Hepatocyte (in vitro differentiated cells): ENCODE results near the gene HSPH1. TPM values are rescaled to one million over a fixed set of nuclear protein-coding genes. Genes with fewer than 3 reads are reported as not detected.

ENCODE experiments used
- DNase-seq: peaks from one replicate; pipeline ENCODE4 v3.0.0-alpha.2; 2016; ENCODE audit warnings: low spot score
- H2AFZ ChIP-seq: fragments of 200-600 bp; sonication (generic); 2 replicates; pipeline ENCODE4 v1.6.0; 2016; ENCODE audit warnings: antibody characterized with exemption, mild to moderate bottlenecking
- H3K27ac ChIP-seq: fragments of 200-600 bp; sonication (generic); 2 replicates; pipeline ENCODE4 v1.5.1; 2016; ENCODE audit warnings: mild to moderate bottlenecking
- H3K27me3 ChIP-seq: fragments of 200-600 bp; sonication (generic); 2 replicates; pipeline ENCODE4 v1.6.1; 2016
- H3K36me3 ChIP-seq: fragments of 200-600 bp; sonication (generic); replicated peaks from 2 replicates; pipeline ENCODE4 v1.5.1; 2016; ENCODE audit warnings: low read depth; ENCODE audit not compliant: insufficient read depth
- H3K4me1 ChIP-seq: fragments of 200-600 bp; sonication (generic); 2 replicates; pipeline ENCODE4 v1.5.1; 2016; ENCODE audit warnings: mild to moderate bottlenecking, moderate library complexity; ENCODE audit not compliant: insufficient read depth
- H3K4me2 ChIP-seq: fragments of 200-600 bp; sonication (generic); 2 replicates; pipeline ENCODE4 v1.6.0; 2016
- H3K4me3 ChIP-seq: fragments of 200-600 bp; sonication (generic); 2 replicates; pipeline ENCODE4 v1.5.1; 2016; ENCODE audit warnings: mild to moderate bottlenecking
- H3K79me2 ChIP-seq: fragments of 200-600 bp; sonication (generic); 2 replicates; pipeline ENCODE4 v1.6.0; 2017; ENCODE audit warnings: mild to moderate bottlenecking
- H3K9me2 ChIP-seq: fragments of 200-600 bp; sonication (generic); replicated peaks from 2 replicates; pipeline ENCODE4 v1.6.0; 2017; ENCODE audit warnings: mild to moderate bottlenecking; ENCODE audit not compliant: insufficient read depth
- H3K9me3 ChIP-seq: fragments of 200-600 bp; sonication (generic); 2 replicates; pipeline ENCODE4 v1.5.1; 2016; ENCODE audit warnings: low read depth, mild to moderate bottlenecking
- H4K20me1 ChIP-seq: fragments of 200-600 bp; sonication (generic); 2 replicates; pipeline ENCODE4 v1.6.0; 2016; ENCODE audit warnings: mild to moderate bottlenecking; ENCODE audit not compliant: insufficient read depth, poor library complexity, severe bottlenecking
- EZH2 ChIP-seq: fragments of 200-600 bp; sonication (generic); IDR thresholded peaks from 2 replicates; pipeline ENCODE4 v1.6.1; 2016; ENCODE audit warnings: antibody characterized with exemption, mild to moderate bottlenecking, borderline replicate concordance
- EZH2phosphoT487 ChIP-seq: fragments of 200-600 bp; sonication (generic); IDR thresholded peaks from one replicate; pipeline ENCODE4 v1.6.1; 2018; ENCODE audit warnings: antibody characterized with exemption, mild to moderate bottlenecking, low read depth, moderate library complexity; ENCODE audit not compliant: unreplicated experiment, severe bottlenecking
- whole genome bisulfite sequencing: methylation state at CpG from one replicate; pipeline ENCODE4 v1.1.6; 2016; ENCODE audit warnings: low lambda C conversion rate; ENCODE audit errors: missing lambda C conversion rate; 5-methylcytosine and 5-hydroxymethylcytosine counted together
- polyA plus RNA-seq: library from polyadenylated mRNA; unstranded; fragments of >200 nt; fragmentation: Nextera tagmentation; extraction: Ambion mirVana; gene quantifications from 2 replicates; pipeline ENCODE4 v1.2.1, GENCODE V29; 2016
- total RNA-seq: library from RNA; depleted of rRNA; stranded (reverse); fragments of >200 nt; gene quantifications from 2 replicates; pipeline ENCODE4 v1.2.3, GENCODE V29; 2014
- TF ChIP-seq, protein P1 (sequence below): fragments of 200-600 bp; sonication (generic); IDR thresholded peaks from 2 replicates; pipeline ENCODE4 v1.5.1; 2016; ENCODE audit warnings: antibody characterized with exemption, mild to moderate bottlenecking; ENCODE audit not compliant: poor library complexity

The HSPH1 gene
- total and polyA plus RNA-seq, 2 experiments from 2014 or later = 64.1 to 74.2 TPM

GRCh38 chr13:31154939-31155338 is 6.8 kb downstream of the HSPH1 start:
- Histone ChIP-seq H3K4me1 (peaks cover 12% of the 10 kb centered on the region), H3K4me3 (no peak overlapping the region), H3K36me3 (no peaks in the 10 kb centered on the region), H4K20me1 (peaks cover 17% of the 10 kb centered on the region), H3K4me2 (no peak overlapping the region), H2AFZ (no peak overlapping the region), H3K9me2 (no peaks in the 10 kb centered on the region), H3K27me3 (no peaks in the 10 kb centered on the region), H3K9me3 (no peaks in the 10 kb centered on the region), H3K79me2 (peaks cover 35% of the 10 kb centered on the region), H3K27ac (no peak overlapping the region)
- DNase-seq = no peak
- TF ChIP-seq EZH2phosphoT487 (no peak), EZH2 (no peak)
- TF ChIP-seq, protein P1, sequence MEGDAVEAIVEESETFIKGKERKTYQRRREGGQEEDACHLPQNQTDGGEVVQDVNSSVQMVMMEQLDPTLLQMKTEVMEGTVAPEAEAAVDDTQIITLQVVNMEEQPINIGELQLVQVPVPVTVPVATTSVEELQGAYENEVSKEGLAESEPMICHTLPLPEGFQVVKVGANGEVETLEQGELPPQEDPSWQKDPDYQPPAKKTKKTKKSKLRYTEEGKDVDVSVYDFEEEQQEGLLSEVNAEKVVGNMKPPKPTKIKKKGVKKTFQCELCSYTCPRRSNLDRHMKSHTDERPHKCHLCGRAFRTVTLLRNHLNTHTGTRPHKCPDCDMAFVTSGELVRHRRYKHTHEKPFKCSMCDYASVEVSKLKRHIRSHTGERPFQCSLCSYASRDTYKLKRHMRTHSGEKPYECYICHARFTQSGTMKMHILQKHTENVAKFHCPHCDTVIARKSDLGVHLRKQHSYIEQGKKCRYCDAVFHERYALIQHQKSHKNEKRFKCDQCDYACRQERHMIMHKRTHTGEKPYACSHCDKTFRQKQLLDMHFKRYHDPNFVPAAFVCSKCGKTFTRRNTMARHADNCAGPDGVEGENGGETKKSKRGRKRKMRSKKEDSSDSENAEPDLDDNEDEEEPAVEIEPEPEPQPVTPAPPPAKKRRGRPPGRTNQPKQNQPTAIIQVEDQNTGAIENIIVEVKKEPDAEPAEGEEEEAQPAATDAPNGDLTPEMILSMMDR = no peak
- 100% methylated on average over 2 of the region's 2 CpGs for WGBS

DNA sequence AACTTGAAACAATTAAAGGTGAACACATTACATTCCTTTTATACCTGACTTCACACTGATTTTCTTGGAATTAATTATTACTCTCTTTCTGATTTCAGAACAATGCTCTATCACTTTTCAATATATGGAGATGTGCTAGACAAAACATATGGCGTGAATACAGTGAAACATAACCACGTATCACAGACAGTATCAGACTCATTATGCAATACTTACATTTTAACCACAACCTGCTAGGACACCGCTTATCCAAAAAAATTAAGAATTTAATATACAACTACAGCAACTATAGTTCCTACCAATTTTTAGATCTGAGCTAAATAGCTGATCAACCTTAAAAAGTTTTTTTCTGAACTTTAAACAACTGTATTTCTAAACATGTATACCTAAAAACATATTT is 9.9 kb downstream of the HSPH1 start:
- H3K27ac ChIP-seq = no peak overlapping the region
- DNase-seq = no peak
- H3K4me2 ChIP-seq = no peak overlapping the region
- no peaks in the 10 kb centered on the region for H3K4me1 ChIP-seq
- H2AFZ ChIP-seq = no peak overlapping the region
- 99% methylated on average over 3 of the region's 3 CpGs for WGBS
- no peaks in the 10 kb centered on the region for H4K20me1 ChIP-seq
- no peak for TF ChIP-seq EZH2phosphoT487
- no peak for TF ChIP-seq EZH2
- TF ChIP-seq, protein P1 = no peak
- no peaks in the 10 kb centered on the region for H3K9me3 ChIP-seq
- H3K79me2 ChIP-seq = peaks cover 10% of the 10 kb centered on the region
- H3K36me3 ChIP-seq = no peaks in the 10 kb centered on the region
- H3K4me3 ChIP-seq = no peak overlapping the region
- H3K9me2 ChIP-seq = no peaks in the 10 kb centered on the region
- no peaks in the 10 kb centered on the region for H3K27me3 ChIP-seq

DNA sequence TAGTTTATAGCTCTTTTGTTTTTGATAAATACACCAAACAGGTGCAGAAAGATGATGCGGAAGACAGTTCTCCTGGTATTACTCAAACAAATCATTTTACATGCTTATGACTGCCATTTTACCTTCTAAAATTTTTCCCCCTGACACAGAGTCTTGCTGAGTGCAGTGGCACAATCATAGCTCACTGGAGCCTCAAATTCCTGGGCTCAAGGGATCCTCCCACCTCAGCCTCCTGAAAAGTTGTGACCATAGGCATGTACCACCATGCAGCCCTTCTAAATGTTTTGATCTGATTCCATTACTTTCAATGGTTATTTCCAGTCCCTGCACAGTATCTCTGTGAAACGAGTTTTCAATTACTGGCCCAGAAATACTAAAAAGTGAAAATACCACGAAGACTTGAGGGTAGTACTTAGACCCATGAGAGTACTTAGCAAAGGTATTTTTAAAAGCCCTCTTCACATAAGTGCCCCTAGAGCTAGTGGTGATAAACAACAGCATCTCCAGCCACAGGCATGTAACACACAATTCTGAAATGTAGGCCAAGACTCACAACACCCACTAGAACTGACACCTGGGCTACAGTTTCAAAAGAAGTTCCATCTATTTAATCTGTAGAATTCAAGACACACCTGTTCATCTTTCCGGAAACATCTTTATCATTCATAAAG is 11.3 kb downstream of the HSPH1 start:
- no peaks in the 10 kb centered on the region for H3K9me3 ChIP-seq
- no peak overlapping the region for H3K4me3 ChIP-seq
- H3K4me2 ChIP-seq = no peak overlapping the region
- no peak for DNase-seq
- H3K27ac ChIP-seq = no peak overlapping the region
- TF ChIP-seq EZH2 (no peak), EZH2phosphoT487 (no peak)
- TF ChIP-seq, protein P1 = no peak
- no peak overlapping the region for H2AFZ ChIP-seq
- H3K27me3 ChIP-seq = no peaks in the 10 kb centered on the region
- no peaks in the 10 kb centered on the region for H3K9me2 ChIP-seq
- no peaks in the 10 kb centered on the region for H4K20me1 ChIP-seq
- WGBS = 97% methylated on average over 4 of the region's 4 CpGs
- no peaks in the 10 kb centered on the region for H3K4me1 ChIP-seq
- H3K79me2 ChIP-seq = peaks cover 5% of the 10 kb centered on the region
- H3K36me3 ChIP-seq = no peaks in the 10 kb centered on the region

DNA sequence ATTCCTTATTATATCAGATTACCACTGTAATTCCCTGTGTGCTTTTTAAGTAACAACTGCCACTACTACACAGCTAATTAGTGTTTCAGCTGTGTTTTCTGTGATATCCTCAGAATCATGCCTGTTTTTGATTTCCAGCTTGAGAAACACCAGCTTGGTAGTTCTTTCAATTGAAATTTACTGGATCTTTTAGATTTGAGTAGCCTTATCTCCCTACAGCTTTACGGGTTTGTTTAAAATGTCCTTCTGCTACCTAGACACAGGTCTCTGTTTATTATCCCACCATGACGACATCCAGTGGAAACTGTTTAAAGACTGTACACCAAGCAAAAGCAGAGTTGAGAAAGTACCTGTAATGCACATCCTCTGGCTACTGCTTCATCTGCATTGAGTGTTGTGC is 12.1 kb downstream of the HSPH1 start:
- H3K9me2 ChIP-seq = no peaks in the 10 kb centered on the region
- no peaks in the 10 kb centered on the region for H3K27me3 ChIP-seq
- no peak overlapping the region for H2AFZ ChIP-seq
- no peak for DNase-seq
- H3K79me2 ChIP-seq = peaks cover 5% of the 10 kb centered on the region
- no peak overlapping the region for H3K4me2 ChIP-seq
- 61% methylated on average over 2 of the region's 2 CpGs for WGBS
- no peaks in the 10 kb centered on the region for H4K20me1 ChIP-seq
- H3K4me3 ChIP-seq = no peak overlapping the region
- TF ChIP-seq EZH2 = no peak
- no peak for TF ChIP-seq EZH2phosphoT487
- TF ChIP-seq, protein P1 = no peak
- H3K9me3 ChIP-seq = no peaks in the 10 kb centered on the region
- no peaks in the 10 kb centered on the region for H3K36me3 ChIP-seq
- no peaks in the 10 kb centered on the region for H3K4me1 ChIP-seq
- H3K27ac ChIP-seq = no peak overlapping the region
